Natural killer cell treated with Interleukin-12 subunit alpha and Interleukin-12 subunit beta and Interleukin-15 and Interleukin-18, amount 100 ng/mL, for 72 hours (primary cell): ENCODE results near the gene RABEP2. TPM values are rescaled to one million over a fixed set of nuclear protein-coding genes. Genes with fewer than 3 reads are reported as not detected.
"Not testable (repeated sequence)": the region's sequence is repeated elsewhere in the genome, so short reads cannot be mapped to it uniquely, and the experiment has no call there.

Experiments used
- ATAC-seq, 2 donors: fragments of 150-1000 bp; cut with Tn5 transposase in 1 of 2; sonication (Bioruptor Pico), chemical (Tn5 transposase) in 1 of 2; 2 replicates each; pipeline ENCODE4 v1.10.0; 2021
- DNase-seq: peaks from one replicate; pipeline ENCODE4 v3.0.0; 2022; ENCODE audit warnings: low spot score
- H3K27ac Mint-ChIP-seq, 2 donors: 1 replicate in 1 of 2; 2 replicates in 1 of 2; pipeline ENCODE4 v1.8.0; 2022; ENCODE audit warnings: mixed read lengths in 2 of 2, mild to moderate bottlenecking in 1 of 2, moderate library complexity in 1 of 2
- H3K27me3 Mint-ChIP-seq, 2 donors: 1 replicate in 1 of 2; 2 replicates in 1 of 2; pipeline ENCODE4 v1.8.0; 2022; ENCODE audit warnings: mixed read lengths in 2 of 2
- H3K36me3 Mint-ChIP-seq: one replicate; pipeline ENCODE4 v1.8.0; 2022; ENCODE audit warnings: mixed read lengths
- H3K4me1 Mint-ChIP-seq, 2 donors: 1 replicate in 1 of 2; 2 replicates in 1 of 2; pipeline ENCODE4 v1.8.0; 2022; ENCODE audit warnings: low read depth in 2 of 2, mixed read lengths in 2 of 2, mild to moderate bottlenecking in 1 of 2
- H3K4me3 Mint-ChIP-seq: one replicate; pipeline ENCODE4 v1.8.0; 2022; ENCODE audit warnings: mixed read lengths
- H3K9me3 Mint-ChIP-seq: 2 replicates; pipeline ENCODE4 v1.8.0; 2022; ENCODE audit warnings: mixed read lengths
- total RNA-seq, 2 donors: library from RNA; stranded (reverse); gene quantifications; one replicate each; pipeline ENCODE4 v1.2.3, GENCODE V29; 2022

Gene RABEP2
- total RNA-seq, 2 donors from 2014 or later: 38.4 to 42.5 TPM

DNA sequence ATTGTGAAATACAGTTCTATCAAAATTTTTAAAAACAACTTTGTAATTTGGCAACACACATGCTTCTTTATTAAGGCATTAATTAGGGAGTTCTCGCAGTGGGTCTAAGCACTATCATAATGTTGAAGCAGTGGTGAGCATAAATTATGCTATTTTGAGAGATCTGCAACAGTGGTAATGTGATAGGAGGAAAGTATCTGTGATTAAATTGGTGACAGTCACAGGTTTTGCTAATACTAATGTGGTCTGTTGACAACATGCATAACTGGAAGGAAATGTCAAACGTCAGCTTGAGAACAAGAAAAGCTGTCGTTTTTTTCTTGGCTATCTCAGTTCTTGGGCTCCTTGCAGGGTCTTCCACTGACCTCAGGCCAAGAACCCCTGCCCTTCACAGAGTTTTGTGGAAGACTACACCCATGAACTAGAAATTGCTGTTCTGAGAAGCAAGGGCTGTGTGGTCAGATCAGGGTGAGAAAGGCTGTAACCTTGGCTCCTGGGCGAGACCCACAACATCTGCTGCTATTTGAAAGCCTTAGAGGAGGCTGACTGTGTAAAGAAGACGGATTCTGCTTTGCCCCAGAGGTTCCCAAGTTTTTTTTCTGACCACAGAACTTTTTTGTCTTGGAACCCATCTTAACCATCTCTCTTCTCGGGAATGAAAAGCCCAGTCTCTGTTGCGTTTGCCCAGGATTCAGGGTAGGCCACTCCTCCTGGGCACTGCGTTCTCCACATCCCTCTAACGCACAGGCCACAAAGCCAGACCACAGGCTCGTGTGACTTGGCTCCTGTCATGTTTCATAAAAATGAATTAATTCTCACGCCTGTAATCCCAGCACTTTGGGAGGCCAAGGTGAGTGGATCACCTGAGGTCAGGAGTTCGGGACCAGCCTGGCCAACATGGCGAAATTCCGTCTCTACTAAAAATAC lies 32.8 kb downstream of the RABEP2 start:
- peak overlapping the region; percentile 71 to 83 for H3K27ac Mint-ChIP-seq
- no peaks in the 10 kb centered on the region for H3K36me3 Mint-ChIP-seq
- ATAC-seq: peak; percentile 58 to 65
- peaks cover 15 to 17% of the 10 kb centered on the region in 2 donors for H3K4me1 Mint-ChIP-seq
- H3K9me3 Mint-ChIP-seq: no peaks in the 10 kb centered on the region
- H3K4me3 Mint-ChIP-seq: peak overlapping the region; percentile 34
- H3K27me3 Mint-ChIP-seq: no peaks in the 10 kb centered on the region
- DNase-seq: no peak

DNA sequence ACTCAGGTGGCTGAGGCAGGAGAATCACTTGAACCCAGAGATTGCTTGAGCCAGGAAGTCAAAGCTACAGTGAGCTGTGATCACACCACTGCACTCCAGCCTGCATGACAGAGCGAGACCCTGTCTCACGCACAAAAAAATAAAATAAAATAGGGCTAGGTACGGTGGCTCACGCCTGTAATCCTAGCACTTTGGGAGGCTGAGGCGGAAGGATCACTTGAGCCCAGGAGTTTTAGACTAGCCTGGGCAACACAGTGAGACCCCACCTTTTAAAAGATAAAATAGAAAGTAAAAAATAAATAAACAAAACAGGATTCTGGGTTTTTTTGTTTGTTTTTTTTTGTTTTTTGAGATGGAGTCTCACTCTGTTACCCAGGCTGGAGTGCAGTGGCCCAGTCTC lies 34.7 kb downstream of the RABEP2 start:
- H3K9me3 Mint-ChIP-seq, H3K27me3 Mint-ChIP-seq, ATAC-seq, DNase-seq, H3K27ac Mint-ChIP-seq, H3K36me3 Mint-ChIP-seq, H3K4me3 Mint-ChIP-seq: not testable (repeated sequence)
- peaks cover 15 to 17% of the 10 kb centered on the region in 2 donors for H3K4me1 Mint-ChIP-seq

DNA sequence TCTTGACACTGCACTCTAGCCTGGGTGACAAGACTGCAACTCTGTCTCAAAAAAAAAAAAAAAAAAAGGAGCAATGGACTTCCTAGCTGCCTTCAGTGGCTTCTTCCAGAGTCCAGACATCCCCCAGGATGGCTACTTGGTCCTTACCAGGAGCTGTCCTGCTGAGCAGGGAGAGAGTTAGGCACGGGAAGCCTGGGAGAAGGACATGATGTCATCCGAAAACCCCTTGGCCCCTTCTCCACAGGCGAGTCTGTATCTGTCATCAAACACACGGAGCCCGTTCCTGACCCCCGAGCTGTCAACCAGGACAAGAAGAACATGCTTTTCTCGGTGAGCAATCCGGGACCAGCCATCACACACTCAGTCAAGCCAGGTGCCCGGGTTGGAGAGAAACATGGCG lies 38.1 kb downstream of the RABEP2 start:
- Mint-ChIP-seq H3K27me3 (no peaks in the 10 kb centered on the region), H3K9me3 (no peaks in the 10 kb centered on the region), H3K27ac (no peak overlapping the region), H3K4me3 (no peak overlapping the region), H3K4me1 (peaks cover 2 to 3% of the 10 kb centered on the region in 2 donors), H3K36me3 (no peaks in the 10 kb centered on the region)
- ATAC-seq (no peak), DNase-seq (no peak)

DNA sequence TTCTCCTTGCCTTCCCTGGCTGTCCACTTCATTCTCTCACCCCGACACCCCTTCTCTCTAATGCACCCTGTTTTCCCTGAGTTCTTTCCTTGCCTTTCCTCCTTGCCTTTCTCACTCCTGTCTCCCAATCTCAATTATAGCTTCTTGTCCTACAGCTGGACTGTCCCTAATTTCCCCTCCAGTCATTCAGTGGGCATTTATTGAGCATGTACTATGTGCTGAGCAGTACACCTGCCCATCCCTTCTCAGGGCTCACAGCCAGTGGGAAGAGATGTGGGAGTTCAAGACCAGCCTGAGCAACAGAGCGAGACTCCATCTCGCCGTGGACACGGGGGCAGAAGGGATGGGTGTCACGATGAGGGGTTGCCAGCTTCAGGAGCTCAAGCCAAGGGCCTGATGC lies 41.0 kb downstream of the RABEP2 start:
- peaks cover 5 to 7% of the 10 kb centered on the region in 2 donors for H3K27me3 Mint-ChIP-seq
- DNase-seq (no peak), ATAC-seq (no peak)
- H3K36me3 Mint-ChIP-seq: peaks cover 4% of the 10 kb centered on the region
- H3K9me3 Mint-ChIP-seq: no peaks in the 10 kb centered on the region
- H3K4me1 Mint-ChIP-seq: peaks cover 13 to 14% of the 10 kb centered on the region in 2 donors
- no peak overlapping the region for H3K4me3 Mint-ChIP-seq
- H3K27ac Mint-ChIP-seq: no peak overlapping the region

DNA sequence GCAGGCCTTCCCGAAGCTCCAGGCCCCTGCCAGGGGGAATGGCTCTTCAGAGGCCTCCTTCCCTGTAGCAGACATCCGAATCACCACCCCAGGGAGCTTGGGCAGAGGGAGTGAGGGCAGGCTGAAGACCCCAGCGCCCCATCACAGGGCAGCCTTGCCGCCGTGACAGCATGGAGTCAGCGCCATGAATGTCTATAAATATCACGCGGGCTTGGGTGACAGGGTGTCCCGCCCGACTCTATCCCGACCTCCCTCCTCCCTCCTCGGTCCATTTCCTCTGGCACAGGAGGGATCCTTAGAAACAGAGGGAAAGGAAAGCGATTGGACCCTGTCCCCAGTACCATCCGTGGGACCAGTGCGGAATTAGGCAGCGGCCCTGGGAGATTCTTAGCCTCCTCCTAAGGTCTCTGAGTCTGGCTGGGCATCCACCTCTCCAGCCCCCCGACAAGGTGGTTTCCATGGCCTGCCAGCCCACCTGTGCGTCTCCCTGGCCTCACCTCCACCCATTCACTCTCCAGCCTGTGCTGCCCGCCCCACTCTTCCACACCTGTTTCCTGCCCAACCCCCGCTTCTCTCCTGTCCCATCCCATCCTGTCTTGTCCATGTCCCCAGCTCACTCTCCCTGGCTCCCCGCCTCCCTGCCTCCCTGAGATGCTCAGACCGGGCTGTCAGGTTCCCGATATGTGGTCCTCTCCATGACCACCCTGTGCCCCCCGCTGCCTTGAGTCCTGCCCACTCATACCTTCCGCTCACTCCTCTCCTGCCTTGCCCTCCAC lies 41.6 kb downstream of the RABEP2 start:
- ATAC-seq: no peak
- no peak for DNase-seq
- Mint-ChIP-seq H3K27me3 (peaks cover 5 to 7% of the 10 kb centered on the region in 2 donors), H3K9me3 (no peaks in the 10 kb centered on the region), H3K4me3 (no peak overlapping the region), H3K4me1 (peaks cover 13 to 21% of the 10 kb centered on the region in 2 donors), H3K36me3 (peaks cover 4% of the 10 kb centered on the region), H3K27ac (no peak overlapping the region)

DNA sequence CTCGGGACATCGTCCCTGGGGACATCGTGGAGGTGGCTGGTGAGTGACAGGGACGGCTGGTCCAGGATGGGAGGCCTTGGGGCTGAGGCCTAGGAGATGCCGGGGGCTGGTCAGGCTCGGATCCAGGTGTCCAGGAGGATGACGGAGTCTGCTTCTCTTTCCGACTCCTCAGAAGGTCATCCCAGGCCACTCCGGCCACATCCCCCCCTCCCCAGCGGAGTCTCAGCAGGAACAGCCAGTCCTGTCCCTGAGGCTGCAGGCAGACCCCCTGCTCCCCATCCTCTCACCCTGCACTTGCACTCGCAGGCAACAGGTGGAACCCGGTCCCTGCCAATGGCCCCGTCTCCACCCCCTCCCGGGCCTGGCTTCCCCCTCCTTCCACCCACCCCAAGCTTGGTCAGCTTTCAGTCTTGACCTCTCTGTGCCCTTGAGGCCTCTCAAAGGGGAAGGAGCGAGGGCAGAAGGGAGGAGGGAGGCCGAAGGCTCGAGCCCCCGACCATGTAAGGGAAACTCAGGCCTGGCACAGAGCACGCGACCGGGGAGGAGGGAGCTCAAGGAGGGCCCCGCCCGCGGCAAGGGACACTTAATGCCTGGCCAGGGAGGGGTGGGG lies 42.4 kb downstream of the RABEP2 start:
- H3K4me3 Mint-ChIP-seq: no peak overlapping the region
- no peak overlapping the region for H3K27ac Mint-ChIP-seq
- H3K9me3 Mint-ChIP-seq: no peaks in the 10 kb centered on the region
- H3K27me3 Mint-ChIP-seq: peaks cover 5 to 7% of the 10 kb centered on the region in 2 donors
- DNase-seq (no peak), ATAC-seq (no peak)
- peaks cover 4% of the 10 kb centered on the region for H3K36me3 Mint-ChIP-seq
- H3K4me1 Mint-ChIP-seq: peaks cover 16 to 27% of the 10 kb centered on the region in 2 donors

DNA sequence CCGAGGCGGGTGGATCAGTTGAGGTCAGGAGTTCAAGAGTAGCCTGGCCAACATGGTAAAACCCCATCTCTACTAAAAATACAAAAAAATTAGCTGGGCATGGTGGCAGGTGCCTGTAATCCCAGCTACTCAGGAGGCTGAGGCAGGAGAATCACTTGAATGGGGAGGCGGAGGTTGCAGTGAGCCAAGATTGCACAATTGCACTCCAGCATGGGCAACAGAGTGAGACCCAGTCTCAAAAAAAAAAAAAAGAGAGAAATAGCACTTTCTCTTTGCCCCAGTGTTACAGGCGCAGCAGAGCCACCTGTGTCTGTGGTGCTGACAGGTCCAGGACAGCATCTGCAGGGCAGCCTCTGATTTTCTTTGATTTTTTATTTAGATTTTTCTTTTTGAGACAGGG lies 43.5 kb downstream of the RABEP2 start:
- not testable (repeated sequence) for H3K9me3 Mint-ChIP-seq, ATAC-seq, DNase-seq, H3K27me3 Mint-ChIP-seq, H3K36me3 Mint-ChIP-seq
- Mint-ChIP-seq H3K27ac (peak overlapping the region in 1 of 2 donors; percentile 62), H3K4me1 (peaks cover 21 to 27% of the 10 kb centered on the region in 2 donors), H3K4me3 (peak overlapping the region; percentile 84)

DNA sequence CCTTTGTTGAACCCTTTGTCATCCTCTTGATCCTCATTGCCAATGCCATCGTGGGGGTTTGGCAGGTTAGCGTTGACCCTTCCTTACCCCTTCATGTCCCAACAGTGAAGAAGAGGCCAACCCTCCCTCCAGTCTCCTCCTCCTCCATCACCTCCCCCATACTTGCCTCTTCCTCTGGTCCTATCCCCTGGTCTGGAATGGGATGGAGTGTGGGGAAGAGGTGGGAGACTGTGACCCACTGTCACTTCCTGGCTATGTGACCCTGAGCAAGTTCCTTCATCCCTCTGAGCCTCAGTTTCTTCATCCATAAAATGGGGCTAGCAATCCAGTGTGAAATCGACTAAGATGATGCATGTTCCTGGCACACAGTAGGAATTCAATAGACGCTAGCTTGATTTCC lies 44.1 kb downstream of the RABEP2 start:
- ATAC-seq (no peak), DNase-seq (no peak)
- Mint-ChIP-seq H3K36me3 (peaks cover 4% of the 10 kb centered on the region), H3K9me3 (no peaks in the 10 kb centered on the region), H3K27ac (peak overlapping the region in 1 of 2 donors; percentile 62), H3K4me1 (peaks cover 21 to 27% of the 10 kb centered on the region in 2 donors), H3K4me3 (peak overlapping the region; percentile 84), H3K27me3 (peaks cover 5 to 7% of the 10 kb centered on the region in 2 donors)

DNA sequence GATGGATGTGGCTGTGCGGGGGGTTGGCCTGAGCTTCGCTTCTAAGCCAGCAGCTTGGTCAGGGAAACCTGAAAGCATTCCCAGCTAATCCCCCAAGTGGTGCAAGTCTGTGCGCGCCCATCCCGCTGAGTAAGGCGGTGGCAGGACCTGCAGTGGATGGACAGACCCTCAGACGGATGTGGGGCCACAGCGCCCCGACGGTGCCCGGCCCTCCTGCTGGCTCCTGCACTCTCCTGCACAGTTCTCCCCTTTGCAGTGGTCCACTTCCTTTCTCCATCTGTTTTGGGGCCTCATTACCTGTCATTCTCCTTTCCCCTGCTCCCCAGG lies 44.5 kb downstream of the RABEP2 start:
- H3K36me3 Mint-ChIP-seq: peaks cover 4% of the 10 kb centered on the region
- ATAC-seq: no peak
- DNase-seq: no peak
- peaks cover 21 to 27% of the 10 kb centered on the region in 2 donors for H3K4me1 Mint-ChIP-seq
- H3K9me3 Mint-ChIP-seq: no peaks in the 10 kb centered on the region
- H3K4me3 Mint-ChIP-seq: peak overlapping the region; percentile 84
- peaks cover 5 to 7% of the 10 kb centered on the region in 2 donors for H3K27me3 Mint-ChIP-seq
- peak overlapping the region in 1 of 2 donors; percentile 62 for H3K27ac Mint-ChIP-seq

DNA sequence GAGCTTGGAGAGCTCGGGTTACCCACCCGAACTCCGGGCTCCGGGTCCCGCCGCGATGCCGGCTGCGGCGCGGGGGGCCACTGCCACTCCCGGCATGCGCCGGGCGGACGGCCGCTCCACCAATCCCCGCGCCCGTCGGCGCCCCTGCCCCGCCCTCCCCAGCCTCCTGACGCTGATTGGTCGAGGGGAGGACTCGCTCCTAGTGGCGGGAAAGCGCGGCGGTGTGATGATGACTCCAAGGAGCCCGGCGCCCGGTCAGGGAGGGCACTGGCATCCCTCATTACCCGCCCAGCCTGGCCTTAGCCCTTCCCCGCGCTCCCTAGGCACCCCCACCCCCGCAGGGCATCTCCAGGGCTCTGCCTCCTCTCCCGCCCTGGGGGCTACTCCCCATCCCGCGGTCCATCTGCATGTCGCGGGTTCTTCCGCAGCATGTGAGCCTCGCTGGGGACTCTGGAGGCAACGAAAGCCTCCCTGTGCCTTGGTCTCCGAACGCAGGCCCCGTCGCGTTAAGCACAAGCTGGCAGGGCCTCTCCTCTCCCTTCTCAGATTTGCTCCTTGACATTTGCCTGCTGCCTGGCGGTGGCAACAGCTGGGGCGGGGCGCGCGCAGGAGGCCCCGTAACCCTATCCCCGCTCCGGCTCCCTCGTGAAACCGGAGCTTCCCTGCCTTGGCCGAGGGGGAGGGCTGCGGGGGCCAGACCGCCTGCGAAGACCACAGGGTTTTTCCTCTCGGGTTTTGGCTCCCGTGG lies 45.0 kb downstream of the RABEP2 start:
- peaks cover 21 to 27% of the 10 kb centered on the region in 2 donors for H3K4me1 Mint-ChIP-seq
- peak overlapping the region; percentile 84 for H3K4me3 Mint-ChIP-seq
- H3K36me3 Mint-ChIP-seq: peaks cover 4% of the 10 kb centered on the region
- no peak overlapping the region for H3K27ac Mint-ChIP-seq
- ATAC-seq (peak; percentile 96 to 98), DNase-seq (peak; percentile 88)
- H3K27me3 Mint-ChIP-seq: peaks cover 5 to 7% of the 10 kb centered on the region in 2 donors
- no peaks in the 10 kb centered on the region for H3K9me3 Mint-ChIP-seq

DNA sequence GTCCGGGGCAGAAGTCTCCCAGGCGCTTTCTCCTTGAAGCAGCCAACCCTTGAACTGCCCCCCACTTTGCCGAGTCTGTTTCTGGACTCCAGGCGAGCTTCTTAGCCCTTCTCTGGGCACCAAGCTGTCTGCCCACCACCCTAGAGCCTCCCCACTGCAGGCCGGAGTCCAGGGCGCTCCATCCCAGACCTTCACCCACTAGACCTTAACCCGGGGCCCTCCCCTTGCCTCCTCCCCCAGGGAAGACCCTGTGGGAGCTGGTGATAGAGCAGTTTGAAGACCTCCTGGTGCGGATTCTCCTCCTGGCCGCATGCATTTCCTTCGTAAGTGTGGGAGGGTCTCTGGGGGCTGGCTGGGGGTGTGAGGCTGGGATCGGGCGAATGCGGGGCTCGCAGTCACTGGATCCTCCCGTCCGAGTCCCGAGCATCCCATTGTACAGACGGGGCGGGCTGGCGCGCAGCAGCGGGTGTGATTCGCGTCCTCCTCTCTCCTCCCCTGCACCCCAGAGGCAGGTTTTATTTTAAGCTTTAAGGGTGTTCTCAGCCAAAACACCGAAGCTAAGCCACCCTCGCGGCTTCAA lies 45.7 kb downstream of the RABEP2 start:
- Mint-ChIP-seq H3K36me3 (peaks cover 4% of the 10 kb centered on the region), H3K27me3 (peaks cover 5 to 7% of the 10 kb centered on the region in 2 donors), H3K4me1 (peaks cover 21 to 27% of the 10 kb centered on the region in 2 donors), H3K9me3 (no peaks in the 10 kb centered on the region), H3K4me3 (peak overlapping the region; percentile 84), H3K27ac (no peak overlapping the region)
- DNase-seq: no peak
- ATAC-seq: peak; percentile 56 to 60

DNA sequence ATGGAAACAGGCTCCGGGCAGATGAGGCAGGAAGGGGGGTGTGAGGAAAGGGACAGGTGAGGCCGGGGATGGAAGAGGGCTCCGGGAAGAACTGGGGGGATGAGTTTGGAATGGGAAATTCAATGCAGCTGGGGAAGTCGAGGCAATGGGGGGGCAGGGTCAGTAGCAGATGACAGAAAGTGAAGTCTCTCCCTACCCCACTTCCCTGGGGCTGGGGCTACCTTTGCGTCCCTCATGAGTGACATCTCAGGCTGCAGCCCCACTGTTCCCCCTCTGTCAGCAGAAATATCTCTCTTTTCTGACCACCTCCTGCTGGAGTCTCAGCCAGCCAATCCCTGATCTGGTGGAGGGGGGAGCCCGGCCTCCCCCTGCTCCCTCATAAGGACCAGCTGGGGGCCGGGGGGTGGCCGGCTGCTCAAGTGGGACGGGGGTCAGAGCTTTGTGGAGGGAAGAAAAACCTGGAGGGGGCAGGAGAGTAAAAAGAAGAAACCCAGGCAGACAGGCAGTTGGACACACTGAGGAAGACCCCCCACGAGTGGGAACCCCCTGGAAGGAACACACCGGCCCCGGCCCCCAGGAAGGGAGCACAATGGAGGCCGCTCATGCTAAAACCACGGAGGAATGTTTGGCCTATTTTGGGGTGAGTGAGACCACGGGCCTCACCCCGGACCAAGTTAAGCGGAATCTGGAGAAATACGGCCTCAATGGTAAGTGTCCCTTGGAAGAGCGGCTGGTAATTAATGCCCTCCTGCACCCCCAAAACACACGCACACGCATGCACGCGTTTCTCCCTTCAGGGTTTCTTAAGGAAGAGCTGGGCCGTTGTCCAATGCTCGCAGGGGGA lies 46.7 kb downstream of the RABEP2 start, which contains the start of gene ATP2A1:
TSS of gene ATP2A1 (plus strand) at position 406 of the 844 bp plus-strand sequence. CDS start at position 590, 184 bp downstream.
- ATAC-seq (no peak), DNase-seq (no peak)
- Mint-ChIP-seq H3K4me3 (peak within 1 kb of the TSS; percentile 84), H3K9me3 (no peaks in the 10 kb centered on the region), H3K36me3 (peaks cover 4% of the 10 kb centered on the region), H3K27me3 (peaks cover 5 to 7% of the 10 kb centered on the region in 2 donors), H3K4me1 (peaks cover 21 to 27% of the 10 kb centered on the region in 2 donors), H3K27ac (no peak within 1 kb of the TSS)
